HG03342 (cell line): ENCODE measurements around the gene MID2.
A peak's percentile ranks its signal among the peaks of the same experiment; 100 is the strongest.
"Not testable (repeated sequence)": the region's sequence is repeated elsewhere in the genome, so short reads cannot be mapped to it uniquely, and the experiment has no call there.

Experiments
- ATAC-seq: cut with Tn5 transposase; IDR thresholded peaks from one replicate; pipeline ENCODE4 v1.9.1; 2021; ENCODE audit warnings: mild to moderate bottlenecking, moderate library complexity; ENCODE audit not compliant: unreplicated experiment

Gene MID2

DNA sequence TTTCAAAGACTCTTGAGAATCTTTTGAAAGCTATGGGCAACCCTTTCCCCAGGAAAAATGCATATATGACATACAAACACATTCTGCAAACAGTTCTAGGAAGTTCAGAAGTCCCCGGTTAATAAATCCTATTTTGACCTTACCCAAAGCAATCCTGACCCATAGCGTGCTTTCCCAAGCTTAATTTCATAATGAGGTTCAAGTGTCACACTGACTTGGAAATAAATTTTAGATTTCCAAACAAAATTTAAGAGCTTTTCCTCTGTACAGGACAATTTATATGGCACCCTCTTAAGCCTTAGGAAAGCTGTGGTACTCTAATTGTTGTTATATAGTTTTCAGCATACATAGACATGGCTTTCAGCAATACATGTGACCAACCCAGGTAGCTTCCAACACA lies 11.3 kb downstream of the MID2 start:
- ATAC-seq = no peak

DNA sequence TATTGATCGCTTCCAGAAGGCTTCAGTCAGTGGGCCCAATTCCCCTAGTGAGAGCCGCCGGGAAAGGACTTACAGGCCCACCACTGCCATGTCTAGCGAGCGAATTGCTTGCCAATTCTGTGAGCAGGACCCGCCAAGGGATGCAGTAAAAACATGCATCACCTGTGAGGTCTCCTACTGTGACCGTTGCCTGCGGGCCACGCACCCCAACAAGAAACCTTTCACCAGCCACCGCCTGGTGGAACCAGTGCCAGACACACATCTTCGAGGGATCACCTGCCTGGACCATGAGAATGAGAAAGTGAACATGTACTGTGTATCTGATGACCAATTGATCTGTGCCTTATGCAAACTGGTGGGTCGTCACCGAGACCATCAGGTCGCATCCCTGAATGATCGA lies 15.3 kb downstream of the MID2 start:
- no peak for ATAC-seq

DNA sequence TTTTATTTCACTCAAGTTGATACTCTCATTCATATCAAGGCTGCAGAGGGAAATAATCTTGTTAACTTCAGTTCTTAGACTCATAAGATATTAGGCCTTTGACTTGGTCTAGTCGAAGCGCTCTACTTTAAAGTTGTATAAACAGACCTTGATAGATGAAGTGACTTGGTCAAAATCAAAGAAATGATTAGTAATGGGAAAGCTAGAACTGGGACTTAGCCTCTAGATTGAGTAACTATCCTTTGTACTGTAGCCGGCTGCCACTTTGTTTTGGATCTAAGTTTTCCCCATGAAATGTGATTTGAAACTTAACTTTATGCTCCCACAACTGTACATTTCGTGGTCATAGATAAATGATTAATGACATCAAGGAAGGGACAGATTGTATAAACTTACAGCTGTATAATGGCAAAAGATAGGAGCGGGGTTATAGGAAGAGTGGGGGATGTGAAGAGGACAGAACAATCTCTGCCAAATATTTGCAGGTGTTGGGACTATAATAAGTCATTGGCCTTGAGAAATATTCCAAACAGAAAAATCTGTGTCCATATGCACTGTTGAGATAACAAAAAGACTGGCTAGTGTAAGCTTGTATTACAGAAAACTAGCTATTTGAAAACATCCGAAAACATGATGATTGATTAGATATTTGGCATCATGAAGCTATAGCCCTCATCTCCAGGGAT lies 17.2 kb downstream of the MID2 start:
- ATAC-seq = no peak

DNA sequence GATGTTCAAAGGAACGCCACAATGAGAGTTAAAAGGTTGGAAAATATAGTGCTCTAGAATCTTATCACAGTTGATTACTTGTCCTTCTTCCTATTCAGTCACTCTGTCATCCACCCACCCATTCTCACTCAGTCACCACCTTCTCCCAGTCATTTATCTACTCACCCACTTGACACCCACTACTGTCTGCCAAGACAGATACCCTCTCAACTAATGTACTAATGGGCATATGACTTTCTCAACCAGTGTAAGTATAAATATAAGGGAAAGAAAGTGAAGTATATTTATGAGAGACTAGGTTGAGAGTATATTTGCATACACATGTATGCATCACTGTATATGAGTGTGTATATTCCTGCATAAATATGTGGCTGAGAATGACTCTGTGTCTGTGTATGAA lies 20.0 kb downstream of the MID2 start:
- no peak for ATAC-seq

DNA sequence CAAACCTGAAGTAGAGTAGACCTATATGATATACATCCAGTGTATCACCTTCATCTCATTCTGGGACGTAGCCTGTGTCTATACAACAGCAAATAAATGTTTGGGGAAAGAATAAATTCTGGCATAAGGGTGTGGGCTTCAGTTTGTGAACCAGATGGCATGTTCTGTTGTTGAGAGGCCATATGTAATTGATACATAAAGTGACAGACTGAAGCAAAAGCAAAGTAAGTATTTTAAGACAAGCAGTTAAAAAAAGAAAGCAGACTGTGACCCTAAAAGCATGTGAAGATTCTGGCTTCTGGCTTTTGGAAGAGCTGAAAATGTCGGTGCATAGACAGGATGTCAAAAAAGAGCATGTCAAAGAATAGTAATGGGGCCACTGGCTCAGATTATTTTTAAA lies 22.9 kb downstream of the MID2 start:
- ATAC-seq = no peak

DNA sequence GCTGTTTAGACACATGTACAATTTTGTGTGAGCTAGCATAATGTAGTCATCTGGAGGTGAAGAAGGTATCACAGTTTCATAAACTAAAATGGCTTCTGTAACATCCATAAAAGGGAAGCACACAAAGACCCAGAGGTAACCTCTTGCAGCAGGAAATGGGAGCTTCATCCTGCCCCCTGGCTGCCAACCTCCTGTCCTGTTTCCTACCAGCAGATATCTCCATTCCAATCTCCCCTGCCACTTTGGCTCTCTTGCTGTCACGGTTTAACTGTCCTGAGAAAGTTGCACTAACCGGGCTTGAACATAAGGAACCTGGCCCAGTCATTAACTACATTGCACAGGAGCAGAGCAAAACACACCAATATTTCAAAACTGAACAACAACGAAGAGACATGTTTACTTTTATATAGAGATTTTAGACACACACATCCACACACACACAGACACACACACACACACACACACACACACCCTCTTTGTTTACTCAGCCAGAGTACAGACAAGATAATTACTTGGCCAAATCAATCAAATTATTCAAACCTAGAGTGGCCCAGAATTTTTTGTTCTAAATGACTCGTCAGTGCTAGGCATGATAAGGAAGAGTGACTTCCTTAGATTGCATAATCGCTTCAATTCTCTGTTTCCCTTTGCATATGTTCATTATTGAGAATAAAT lies 24.2 kb downstream of the MID2 start:
- ATAC-seq = no peak

DNA sequence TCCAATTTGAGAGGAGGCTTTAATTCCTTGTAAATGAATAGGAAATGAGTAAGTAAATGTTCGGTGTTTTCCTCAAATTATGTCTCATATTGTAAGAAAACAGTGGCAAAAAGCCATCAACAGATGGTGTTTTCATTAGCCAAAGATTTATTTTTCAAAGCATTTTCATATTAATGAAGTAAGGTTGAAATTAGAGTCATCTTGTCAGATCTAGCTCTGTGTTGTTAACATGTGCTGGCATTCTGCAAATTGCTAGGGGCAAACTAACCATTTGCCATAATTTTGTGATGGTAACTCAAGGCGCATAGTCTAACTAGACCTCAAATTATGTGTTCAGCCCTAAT lies 24.7 kb downstream of the MID2 start:
- ATAC-seq = no peak

DNA sequence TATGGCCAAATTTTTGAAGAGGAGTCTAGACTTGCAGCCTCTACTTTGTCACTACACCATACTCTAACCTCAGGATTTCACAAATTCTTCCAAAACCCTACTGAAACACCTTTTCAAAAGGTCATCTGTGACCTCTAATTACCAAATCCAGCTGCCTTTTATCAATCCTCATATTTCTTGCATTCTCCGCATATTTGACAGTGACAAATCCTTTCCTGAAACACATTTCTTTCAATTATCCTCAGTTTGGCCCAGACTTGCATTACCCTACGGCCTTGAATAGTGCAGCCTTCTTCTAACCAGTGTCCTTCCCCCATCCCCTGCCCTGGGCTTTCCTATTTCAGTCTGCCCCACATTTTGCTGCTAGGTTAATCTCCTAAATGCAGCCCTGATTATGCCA lies 25.5 kb downstream of the MID2 start:
- no peak for ATAC-seq

DNA sequence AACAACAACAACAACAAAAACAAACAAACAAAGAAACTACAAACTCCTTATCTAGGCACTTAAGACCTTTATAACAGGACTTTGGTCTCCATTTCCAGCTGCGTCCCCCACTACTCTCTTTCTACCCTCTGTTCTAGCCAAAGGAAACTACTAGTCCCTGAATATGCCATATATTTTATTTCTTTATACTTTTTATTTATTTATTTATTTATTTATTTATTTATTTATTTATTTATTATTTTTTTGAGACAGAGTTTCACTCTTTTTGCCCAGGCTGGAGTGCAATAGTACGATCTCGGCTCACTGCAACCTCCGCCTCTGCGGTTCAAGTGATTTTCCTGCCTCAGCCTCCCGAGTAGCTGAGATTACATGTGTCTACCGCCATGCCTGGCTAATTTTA lies 26.0 kb downstream of the MID2 start:
- ATAC-seq = not testable (repeated sequence)

DNA sequence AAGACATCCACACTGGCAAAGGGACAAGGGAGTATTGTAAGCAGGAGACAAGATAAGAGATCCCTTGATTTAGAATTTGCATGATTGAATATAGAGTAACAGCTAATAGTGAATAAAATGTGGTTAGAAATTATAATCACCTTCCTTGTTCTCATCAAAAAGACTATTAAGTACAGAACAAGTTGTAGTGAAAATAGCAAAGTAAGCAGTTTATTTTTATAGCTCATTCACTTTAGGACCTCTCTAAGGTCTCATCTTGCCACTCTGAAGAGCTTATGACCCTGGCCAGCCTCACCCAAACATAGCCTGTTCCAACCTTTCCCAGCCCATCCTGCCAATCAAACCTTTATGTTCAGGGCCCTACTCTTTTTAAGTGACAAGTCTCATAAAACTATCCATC lies 30.6 kb downstream of the MID2 start:
- no peak for ATAC-seq

DNA sequence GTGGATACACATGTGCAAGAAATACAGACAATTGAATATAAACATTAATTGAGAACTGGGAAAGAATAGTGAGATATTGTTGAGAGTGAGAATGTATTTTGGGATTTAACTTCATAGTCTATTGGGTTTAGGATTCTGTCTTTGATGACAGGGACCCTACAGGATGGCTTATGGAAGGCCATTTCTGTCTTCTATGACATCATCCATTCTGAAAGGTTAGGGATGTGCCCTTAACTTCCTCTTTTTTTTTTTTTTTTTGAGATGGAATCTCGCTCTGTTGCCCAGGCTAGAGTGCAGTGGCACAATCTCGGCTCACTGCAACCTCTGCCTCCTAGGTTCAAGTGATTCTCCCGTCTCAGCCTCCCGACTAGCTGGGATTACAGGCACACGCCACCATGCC lies 31.4 kb downstream of the MID2 start:
- not testable (repeated sequence) for ATAC-seq

DNA sequence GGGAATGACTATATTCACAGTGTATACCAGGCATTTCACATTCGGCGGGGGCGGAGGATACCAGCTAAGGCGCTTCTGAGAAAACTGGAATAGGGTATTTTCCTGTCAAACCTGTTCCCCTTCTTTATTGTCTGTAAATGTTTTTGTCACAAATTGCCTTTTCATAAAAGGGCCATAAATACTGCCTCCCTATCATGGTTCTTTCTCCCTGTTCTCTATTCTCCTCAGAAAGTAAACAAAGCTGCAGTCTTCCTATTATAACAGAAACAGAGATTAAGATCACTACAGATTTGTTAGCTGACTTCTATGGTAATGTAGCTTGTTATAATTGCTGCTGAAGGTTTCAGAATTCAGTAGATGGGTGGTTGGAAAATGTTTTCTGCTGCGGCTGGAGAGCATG lies 32.2 kb downstream of the MID2 start:
- no peak for ATAC-seq

DNA sequence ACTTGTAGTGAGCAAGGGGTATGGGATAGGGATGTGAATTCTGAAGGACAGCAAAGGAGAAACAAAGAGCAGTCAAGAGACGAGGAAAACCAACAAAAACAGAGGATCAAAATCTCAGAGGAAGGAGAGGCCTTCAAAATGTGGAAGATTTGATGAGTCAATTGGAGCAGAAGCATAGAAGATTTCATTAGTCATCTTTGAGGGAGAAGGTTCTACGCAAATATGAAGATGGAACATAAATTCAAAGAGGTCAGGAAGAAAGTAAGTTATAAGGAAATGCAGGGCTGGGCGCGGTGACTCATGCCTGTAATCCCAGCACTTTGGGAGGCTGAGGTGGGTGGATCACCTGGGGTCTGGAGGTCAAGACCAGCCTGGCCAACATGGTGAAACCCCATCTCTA lies 35.4 kb downstream of the MID2 start:
- no peak for ATAC-seq

DNA sequence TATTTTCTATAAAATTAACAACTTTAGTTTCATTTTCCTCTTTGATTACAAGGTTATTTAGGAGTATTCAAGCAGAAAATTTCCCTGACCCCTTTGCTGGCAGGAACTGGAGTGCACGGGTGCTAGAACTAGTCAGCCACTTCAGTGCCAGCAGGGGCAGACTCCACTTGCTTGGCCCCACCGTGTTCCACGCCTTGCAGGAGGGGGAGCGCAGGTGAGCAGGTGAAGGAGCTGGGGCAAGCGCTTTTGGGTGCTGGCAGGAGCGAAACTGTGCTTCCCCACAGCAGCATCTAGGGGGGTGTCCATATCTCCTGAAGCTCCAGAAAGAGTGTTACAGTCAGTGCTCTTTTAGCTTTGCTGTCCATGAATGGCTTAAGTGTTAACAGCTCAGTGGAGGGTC lies 45.5 kb downstream of the MID2 start:
- ATAC-seq = no peak

DNA sequence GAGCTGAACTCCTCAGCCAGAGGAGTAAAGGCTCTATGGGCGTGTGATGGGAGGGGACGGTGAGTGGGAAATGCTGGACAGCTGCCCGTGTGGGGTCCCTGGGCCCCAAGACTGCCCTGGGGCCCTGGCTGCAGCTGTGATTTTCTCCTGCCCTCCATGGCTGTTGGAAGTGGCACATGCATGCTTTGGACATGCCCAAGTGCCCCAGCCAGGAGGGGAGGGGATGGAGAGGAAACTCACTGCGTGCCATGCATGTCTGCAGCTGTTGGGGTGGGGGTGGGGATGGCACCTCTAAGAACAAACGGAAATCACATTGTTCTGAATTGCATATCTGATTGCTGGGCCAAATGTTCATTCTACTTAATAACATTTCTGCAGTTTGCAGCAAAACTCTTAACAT lies 52.4 kb downstream of the MID2 start:
- ATAC-seq = no peak

DNA sequence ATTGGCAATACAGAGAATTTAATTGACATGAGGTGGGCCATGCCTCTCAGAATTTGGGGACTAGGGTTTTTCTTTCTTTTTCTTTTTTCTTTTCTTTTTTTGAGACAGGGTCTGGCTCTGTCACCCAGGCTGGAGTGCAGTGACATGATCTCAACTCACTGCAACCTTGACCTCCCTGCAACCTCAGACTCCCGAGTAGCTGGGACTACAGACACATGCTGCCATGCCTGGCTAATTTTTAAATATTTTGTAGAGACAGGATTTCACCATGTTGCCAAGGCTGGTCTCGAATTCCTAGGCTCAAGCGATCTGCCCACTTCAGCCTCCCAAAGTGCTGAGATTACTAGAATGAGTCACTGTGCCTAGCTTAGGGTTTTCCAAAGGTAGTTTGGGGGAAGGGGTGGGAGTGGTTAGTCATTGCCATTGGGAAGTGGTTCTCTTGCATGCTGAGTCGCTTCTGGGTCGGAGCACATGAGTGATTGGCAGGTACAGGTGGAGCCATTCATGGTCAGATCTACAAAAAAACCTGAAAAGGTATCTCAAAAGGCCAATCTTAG lies 54.5 kb downstream of the MID2 start:
- ATAC-seq = no peak

DNA sequence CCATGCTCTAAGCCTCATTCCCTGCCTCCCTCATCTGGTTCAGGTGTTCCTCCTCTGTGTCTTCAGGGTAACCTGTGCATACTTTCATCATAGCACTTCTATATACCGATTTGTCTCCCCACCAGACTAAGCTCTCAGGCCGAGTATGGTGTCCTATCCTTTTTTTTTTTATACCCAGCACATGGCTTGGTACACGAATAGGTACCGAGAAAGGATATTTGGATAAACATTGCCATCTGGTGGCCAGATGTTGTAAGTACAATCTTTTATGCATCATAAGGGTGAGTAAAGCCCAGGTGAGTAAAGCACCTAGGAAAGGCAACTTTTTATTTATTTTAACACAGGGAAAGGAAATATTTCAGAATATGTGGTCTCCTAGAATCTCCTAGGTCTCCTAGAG lies 68.4 kb downstream of the MID2 start:
- peak; percentile 92 for ATAC-seq

DNA sequence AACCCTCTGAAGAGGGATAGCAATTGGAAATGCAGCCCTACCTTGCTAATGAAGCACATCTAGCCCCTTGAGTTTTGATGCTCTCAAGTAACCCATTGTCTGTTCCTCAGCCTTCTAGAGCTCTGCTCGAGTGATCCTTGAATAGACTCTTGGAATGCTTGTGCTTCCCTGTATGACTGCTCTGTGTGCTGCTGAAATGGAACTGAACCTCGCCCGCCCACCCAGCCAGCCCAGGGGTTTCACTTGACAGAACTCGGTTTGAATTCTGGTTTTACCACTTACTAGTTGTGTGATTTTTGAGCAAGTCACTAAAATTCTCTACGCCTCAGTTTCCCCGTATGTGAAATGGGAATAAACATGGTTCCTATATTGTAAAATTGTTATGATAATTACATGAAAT lies 77.1 kb downstream of the MID2 start:
- no peak for ATAC-seq

DNA sequence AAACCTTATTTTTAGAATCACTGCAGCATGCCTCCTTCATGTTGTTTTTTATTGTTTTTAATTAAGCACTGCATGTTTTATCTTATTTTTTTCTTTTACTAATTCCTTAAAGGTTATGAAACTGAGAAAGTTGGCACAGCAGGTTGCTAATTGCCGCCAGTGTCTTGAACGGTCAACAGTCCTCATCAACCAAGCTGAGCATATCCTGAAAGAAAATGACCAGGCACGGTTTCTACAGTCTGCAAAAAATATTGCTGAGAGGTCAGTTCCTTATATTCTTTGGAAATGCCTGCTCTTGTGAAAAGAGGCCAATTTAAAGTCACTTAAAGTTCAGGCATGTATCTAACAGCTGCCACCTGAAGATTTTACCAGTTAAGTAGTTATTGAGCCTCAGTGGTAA lies 79.7 kb downstream of the MID2 start:
- no peak for ATAC-seq

DNA sequence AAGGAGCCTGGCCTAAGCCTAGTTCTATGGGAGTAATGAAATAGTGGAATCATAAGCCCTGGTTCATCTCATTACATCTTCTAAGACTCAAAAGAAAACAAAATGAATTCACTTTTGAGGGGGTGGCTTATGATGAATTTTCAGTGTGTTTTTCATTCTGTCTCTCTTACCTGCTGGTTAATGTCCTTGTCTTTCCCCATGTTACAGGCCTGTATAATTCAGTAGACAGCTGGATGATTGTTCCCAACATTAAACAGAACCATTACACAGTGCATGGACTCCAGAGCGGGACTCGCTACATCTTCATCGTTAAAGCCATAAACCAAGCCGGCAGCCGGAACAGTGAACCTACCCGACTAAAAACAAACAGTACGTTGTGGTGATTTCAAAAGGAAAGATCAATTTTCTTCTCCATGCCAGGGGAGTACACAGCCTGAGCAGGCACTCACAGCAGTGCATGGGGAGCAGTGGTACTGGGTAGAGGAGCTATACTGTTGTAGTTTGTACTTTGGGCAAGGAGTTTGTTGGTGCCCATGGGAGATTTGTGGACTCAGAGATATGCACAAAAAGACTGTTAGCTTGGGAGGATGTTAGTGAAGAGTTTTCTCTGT lies 98.6 kb downstream of the MID2 start:
- no peak for ATAC-seq

DNA sequence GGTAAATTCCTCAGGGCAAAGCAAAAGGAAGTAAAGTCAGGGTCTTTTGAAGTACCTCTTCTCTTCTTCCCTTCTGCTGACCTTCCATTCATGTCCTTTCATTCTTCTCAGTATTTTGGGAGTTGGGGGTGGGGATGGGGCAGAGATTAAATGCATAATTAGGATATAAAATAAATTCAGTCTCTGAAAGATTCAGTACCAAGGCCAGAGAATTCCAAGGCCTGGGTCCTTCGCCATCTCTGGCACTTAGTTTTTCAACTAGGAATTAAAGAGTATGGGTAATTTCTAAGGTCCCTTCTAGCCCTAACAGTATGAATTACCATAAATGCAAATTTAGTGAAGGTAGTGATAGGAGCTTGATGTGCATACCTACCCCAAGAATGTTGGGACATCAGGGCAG lies 108.6 kb downstream of the MID2 start:
- ATAC-seq = no peak

DNA sequence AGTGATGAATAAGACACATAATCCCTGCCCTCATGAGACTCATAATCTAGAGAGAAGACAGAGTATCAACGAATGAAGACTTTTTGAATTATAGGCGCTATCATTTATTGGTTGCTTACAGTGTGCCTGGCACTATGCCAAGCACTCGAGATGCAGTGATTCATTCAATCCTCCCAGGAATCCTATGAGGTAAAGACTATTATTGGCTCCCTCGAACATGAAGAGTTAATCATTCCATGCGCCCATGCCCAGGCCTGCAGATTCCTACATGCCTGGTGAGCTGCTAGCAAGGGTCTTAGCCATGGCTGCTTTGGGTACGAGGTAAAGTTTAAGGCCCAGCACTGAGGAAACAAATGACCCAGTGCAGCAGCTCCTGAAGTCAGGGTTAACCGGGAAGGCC lies 109.5 kb downstream of the MID2 start:
- no peak for ATAC-seq
